Measurements from ENCODE around the gene BCAS4.

BCAS4 gene

GRCh38 chr20:50892394-50892793 is 97.5 kb downstream of the BCAS4 start:
- TF ChIP-seq ZNF274 (IDR thresholded peaks at IDR 0.05; ENCODE audit: low read depth, low read length): no peak
- H3K4me3 ChIP-seq (ENCODE audit: low read length): no peak overlapping the region

- H3K4me3 ChIP-seq (ENCODE audit: low read length): no peak overlapping the region
- TF ChIP-seq ZNF274 (IDR thresholded peaks at IDR 0.05; ENCODE audit: low read depth, low read length): no peak
Measured at GRCh38 chr20:50893620-50894019, 98.8 kb downstream of the BCAS4 start.

DNA sequence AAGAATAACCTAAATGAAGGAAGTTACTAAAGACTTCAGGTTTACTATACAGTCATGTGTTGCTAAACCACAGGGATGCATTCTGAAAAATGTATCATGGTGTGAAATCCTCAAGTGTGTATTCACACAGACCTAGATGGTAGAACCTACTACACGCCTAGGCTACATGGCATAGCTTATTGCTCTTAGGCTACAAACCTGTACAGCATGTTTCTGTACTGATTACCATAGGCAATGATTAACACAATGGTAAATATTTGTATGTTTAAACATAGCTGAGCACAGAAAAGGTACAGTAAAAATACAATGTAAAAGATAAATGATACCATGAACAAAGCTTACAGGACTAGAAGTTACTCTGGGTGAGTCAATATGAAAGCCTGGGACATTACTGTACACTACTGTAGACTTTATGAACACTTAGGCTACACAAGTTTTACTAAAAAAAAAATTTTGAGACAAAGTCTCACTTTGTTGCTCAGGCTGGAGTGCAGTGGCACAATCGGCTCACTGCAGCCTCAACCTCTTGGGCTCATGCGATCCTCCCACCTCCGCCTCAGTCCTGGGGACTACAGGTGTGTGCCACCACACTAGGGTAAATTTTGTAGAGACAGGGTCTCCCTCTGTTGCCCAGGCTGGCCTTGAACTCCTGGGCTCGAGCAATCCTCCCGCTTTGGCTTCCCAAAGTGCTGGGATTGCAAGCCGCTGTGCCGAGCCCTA is 100.4 kb downstream of the BCAS4 start:
- H3K4me3 ChIP-seq (ENCODE audit: low read length): no peak overlapping the region
- TF ChIP-seq ZNF274 (IDR thresholded peaks at IDR 0.05; ENCODE audit: low read depth, low read length): no peak

DNA sequence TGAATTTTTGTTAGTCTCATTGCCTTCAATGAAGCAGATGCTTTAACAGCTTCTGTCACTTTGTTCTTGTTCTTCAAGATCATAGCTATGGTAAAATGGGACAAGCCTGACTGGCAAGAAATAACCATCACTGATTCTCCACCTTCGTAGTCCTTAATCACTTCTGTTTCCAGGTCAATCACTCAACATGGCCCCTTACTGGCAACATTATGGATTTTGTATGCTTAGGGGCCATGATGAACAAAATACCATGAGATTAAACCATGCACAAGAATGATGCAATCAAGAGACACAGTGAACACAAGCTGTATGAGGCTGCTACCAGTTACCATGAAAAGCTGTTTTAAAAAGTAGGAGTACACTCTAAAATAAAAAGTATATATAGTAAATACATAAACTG is 103.6 kb downstream of the BCAS4 start:
- no peak overlapping the region for H3K4me3 ChIP-seq (ENCODE audit: low read length)
- TF ChIP-seq ZNF274 (IDR thresholded peaks at IDR 0.05; ENCODE audit: low read depth, low read length): no peak

DNA sequence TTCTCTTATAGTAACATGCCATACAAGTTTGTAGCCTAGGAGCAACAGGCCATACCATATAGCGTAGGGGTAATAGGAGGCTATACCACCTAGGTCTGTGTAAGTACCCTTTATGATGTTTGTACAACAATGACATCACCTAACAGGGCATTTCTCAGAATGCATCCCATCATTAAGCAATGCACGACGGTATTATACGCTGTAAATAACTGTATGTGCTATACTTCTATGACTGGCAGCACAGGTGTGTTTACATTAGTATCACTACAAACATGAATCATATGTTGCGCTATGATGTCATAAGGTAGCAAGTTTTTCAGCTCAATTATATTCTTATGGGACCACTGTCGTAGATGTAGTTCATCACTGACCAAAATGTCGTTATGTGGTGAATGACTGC is 105.4 kb downstream of the BCAS4 start:
- TF ChIP-seq ZNF274 (IDR thresholded peaks at IDR 0.05; ENCODE audit: low read depth, low read length): no peak
- no peak overlapping the region for H3K4me3 ChIP-seq (ENCODE audit: low read length)

DNA sequence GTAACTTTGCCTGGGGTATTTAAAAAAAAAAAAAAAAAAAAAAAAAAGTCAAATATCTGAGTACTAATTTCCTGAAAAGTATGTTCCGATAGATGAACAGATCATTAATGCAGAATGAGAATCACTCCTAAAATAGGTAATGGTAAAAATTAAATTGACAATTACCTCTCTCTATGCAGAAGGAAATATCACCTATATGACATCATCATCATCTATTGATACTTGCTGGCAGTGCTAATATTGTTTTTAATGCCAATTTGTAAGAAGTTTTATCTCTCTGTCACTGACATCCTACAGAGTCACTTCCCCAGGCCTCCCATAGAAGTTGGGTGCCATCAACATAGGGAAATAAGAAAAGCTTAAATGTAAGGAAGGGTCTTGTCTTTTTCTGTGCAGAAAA is 106.4 kb downstream of the BCAS4 start:
- no peak overlapping the region for H3K4me3 ChIP-seq (ENCODE audit: low read length)
- TF ChIP-seq ZNF274 (IDR thresholded peaks at IDR 0.05; ENCODE audit: low read depth, low read length): no peak

GRCh38 chr20:50903353-50904051 is 108.6 kb downstream of the BCAS4 start:
- no peak overlapping the region for H3K4me3 ChIP-seq (ENCODE audit: low read length)
- no peak for TF ChIP-seq ZNF274 (IDR thresholded peaks at IDR 0.05; ENCODE audit: low read depth, low read length)

- H3K4me3 ChIP-seq (ENCODE audit: low read length): no peak overlapping the region
- no peak for TF ChIP-seq ZNF274 (IDR thresholded peaks at IDR 0.05; ENCODE audit: low read depth, low read length)
Measured at GRCh38 chr20:50904067-50904570, 109.3 kb downstream of the BCAS4 start.

DNA sequence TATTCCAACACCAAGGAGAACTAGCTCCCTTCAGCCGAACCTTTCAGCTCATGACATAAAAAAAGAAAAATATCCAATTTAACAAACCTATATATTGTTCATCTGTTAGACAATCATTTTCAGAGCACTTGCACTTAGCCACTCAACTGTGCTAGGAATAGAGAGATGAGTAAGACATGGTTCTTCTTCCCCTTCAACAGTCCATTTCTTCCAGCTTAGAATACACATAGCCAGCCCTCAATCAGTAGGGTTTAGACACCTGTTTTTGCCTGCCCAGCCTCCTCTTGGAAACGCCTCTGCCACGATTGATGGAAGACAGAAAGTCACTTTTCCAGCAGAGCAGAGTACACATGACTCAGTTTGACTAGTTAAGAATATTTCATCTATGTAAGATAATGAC is 114.6 kb downstream of the BCAS4 start:
- TF ChIP-seq ZNF274 (IDR thresholded peaks at IDR 0.05; ENCODE audit: low read depth, low read length): no peak
- no peak overlapping the region for H3K4me3 ChIP-seq (ENCODE audit: low read length)

- no peak overlapping the region for H3K4me3 ChIP-seq (ENCODE audit: low read length)
- no peak for TF ChIP-seq ZNF274 (IDR thresholded peaks at IDR 0.05; ENCODE audit: low read depth, low read length)
Measured at GRCh38 chr20:50911030-50911429, 116.2 kb downstream of the BCAS4 start.

- TF ChIP-seq ZNF274 (IDR thresholded peaks at IDR 0.05; ENCODE audit: low read depth, low read length): no peak
- H3K4me3 ChIP-seq (ENCODE audit: low read length): no peak overlapping the region
Measured at GRCh38 chr20:50911716-50912115, 116.9 kb downstream of the BCAS4 start.

DNA sequence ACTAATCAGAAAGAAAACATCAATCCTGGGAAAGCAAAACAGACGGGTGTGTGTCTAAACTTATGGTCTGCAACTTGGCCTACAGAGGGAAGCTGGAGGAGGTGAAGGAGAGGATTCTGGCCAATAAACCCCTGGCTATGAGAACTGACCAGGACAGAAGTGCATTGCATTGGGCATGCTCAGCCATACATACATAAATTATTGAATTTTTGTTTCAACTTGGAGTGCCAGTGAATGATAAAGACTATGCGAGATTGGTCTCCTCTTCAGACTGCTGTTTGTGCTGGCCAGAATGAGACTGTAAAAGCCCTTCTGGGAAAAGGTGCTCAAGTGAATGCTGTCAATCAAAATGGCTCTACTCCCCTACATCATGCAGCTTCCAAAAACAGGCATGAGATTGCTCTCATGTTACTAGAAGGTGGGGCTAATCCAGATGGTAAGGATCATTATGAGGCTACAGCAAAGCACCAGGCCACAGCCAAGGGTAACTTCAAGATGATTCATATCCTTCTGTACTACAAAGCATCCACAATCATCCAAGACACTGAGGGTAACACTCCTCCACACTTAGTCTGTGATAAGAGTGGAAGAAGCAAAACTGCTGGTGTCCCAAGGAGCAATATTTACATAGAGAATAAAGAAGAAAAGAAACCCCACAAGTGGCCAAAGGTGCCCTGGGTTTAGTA is 119.0 kb downstream of the BCAS4 start:
- no peak overlapping the region for H3K4me3 ChIP-seq (ENCODE audit: low read length)
- no peak for TF ChIP-seq ZNF274 (IDR thresholded peaks at IDR 0.05; ENCODE audit: low read depth, low read length)

DNA sequence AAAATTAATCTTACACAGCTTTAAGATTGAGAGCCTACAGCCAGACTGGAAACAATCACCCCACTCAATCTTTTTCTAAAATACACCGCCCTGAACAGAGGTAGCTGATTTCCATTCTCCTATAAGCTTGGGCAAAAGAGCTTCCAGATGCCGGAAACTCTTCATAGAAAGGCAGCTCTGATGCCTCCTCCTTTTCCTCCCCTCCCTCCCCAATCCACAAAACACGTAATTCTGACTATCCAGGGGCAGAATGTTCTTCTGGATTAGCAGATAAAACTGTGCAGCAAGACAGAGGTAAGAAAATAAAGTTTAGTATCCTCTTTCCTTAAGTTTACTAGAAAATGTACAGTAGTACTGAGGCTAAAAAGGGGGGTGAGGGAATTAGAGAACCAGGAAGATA is 120.6 kb downstream of the BCAS4 start:
- no peak for TF ChIP-seq ZNF274 (IDR thresholded peaks at IDR 0.05; ENCODE audit: low read depth, low read length)
- H3K4me3 ChIP-seq (ENCODE audit: low read length): no peak overlapping the region

GRCh38 chr20:50916257-50916656 is 121.4 kb downstream of the BCAS4 start:
- H3K4me3 ChIP-seq (ENCODE audit: low read length): no peak overlapping the region
- no peak for TF ChIP-seq ZNF274 (IDR thresholded peaks at IDR 0.05; ENCODE audit: low read depth, low read length)

DNA sequence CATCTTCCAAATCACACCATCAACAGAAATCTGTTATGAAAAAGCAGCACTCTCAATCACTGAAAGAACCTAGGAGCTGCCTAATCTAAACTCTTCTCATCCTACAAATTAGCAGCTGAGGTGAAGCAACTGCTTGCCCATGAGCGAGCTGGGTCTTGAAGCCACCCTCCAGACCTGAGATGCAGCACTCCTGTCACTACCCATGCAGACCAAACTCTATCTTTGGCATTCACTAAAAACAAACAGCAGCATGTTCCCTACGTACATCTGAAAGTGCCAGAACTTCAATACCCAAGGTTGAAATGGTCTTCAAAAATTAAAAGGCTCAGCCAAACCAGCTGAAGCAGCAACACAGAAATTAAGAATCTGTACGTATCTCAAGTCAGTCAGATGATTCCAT is 122.1 kb downstream of the BCAS4 start:
- TF ChIP-seq ZNF274 (IDR thresholded peaks at IDR 0.05; ENCODE audit: low read depth, low read length): no peak
- peak overlapping the region; percentile 2; the same call in 1 of the 2 replicates for H3K4me3 ChIP-seq (ENCODE audit: low read length)
